PC-9 (cell line): ENCODE measurements around the gene MLF2. TPM values are rescaled to one million over a fixed set of nuclear protein-coding genes. Genes with fewer than 3 reads are reported as not detected.

ENCODE experiments used
- BruUV-seq: library from RNA; stranded (reverse); fragments of 400-500 nt; replicated peaks from 2 replicates; lab custom pipeline; 2021; lab: Mats Ljungman, UMichigan
- CTCF ChIA-PET: fragments of 300-600 bp; sonication (Branson Sonifier 250); formaldehyde crosslinking; loops from one replicate; lab custom pipeline; 2022; ENCODE audit warnings: antibody characterized with exemption; lab: Charles Lee
- POLR2A ChIA-PET: fragments of 300-600 bp; sonication (Branson Sonifier 250); formaldehyde crosslinking; loops from one replicate; lab custom pipeline; 2022; ENCODE audit warnings: antibody characterized with exemption; ENCODE audit not compliant: unreplicated experiment; lab: Charles Lee
- DNase-seq, 2 experiments: peaks; one replicate each; pipeline versions ENCODE4 v3.0.0 to v3.0.0-alpha.2; 2015 to 2022; ENCODE audit warnings: mixed read lengths in 1 of 2
- H2AFZ ChIP-seq: fragments of 200-600 bp; sonication (generic); 2 replicates; pipeline ENCODE4 v1.8.1; 2017; ENCODE audit warnings: antibody characterized with exemption
- H3F3A ChIP-seq: fragments of 200-600 bp; sonication (generic); 2 replicates; pipeline ENCODE4 v1.8.1; 2017; ENCODE audit warnings: antibody characterized with exemption, mild to moderate bottlenecking, low read depth; ENCODE audit not compliant: insufficient read depth
- H3K27ac ChIP-seq: fragments of 200-600 bp; sonication (generic); 2 replicates; pipeline ENCODE4 v1.6.1; 2016; ENCODE audit warnings: mixed run types
- H3K27me3 ChIP-seq: fragments of 200-600 bp; sonication (generic); 2 replicates; pipeline ENCODE4 v1.6.1; 2016; ENCODE audit warnings: low read depth, mixed run types; ENCODE audit not compliant: insufficient read depth
- H3K36me3 ChIP-seq: fragments of 200-600 bp; sonication (generic); 2 replicates; pipeline ENCODE4 v1.6.1; 2016; ENCODE audit warnings: low read depth, mixed run types
- H3K4me1 ChIP-seq: fragments of 200-600 bp; sonication (generic); replicated peaks from 2 replicates; pipeline ENCODE4 v1.6.1; 2016; ENCODE audit warnings: mixed run types; ENCODE audit not compliant: insufficient read depth
- H3K4me2 ChIP-seq: fragments of 200-600 bp; sonication (generic); 2 replicates; pipeline ENCODE4 v1.6.1; 2017; ENCODE audit warnings: mixed run types
- H3K4me3 ChIP-seq: fragments of 200-600 bp; sonication (generic); 2 replicates; pipeline ENCODE4 v1.6.1; 2016; ENCODE audit warnings: mixed run types
- H3K79me2 ChIP-seq: fragments of 200-600 bp; sonication (generic); 2 replicates; pipeline ENCODE4 v1.6.1; 2017; ENCODE audit warnings: low read depth, mixed run types
- H3K9me2 ChIP-seq: fragments of 200-600 bp; sonication (generic); 2 replicates; pipeline ENCODE4 v1.8.1; 2017; ENCODE audit warnings: mild to moderate bottlenecking; ENCODE audit not compliant: insufficient read depth
- H3K9me3 ChIP-seq: fragments of 200-600 bp; sonication (generic); 2 replicates; pipeline ENCODE4 v1.8.1; 2016; ENCODE audit warnings: low read depth; ENCODE audit not compliant: insufficient read depth
- H4K20me1 ChIP-seq: fragments of 200-600 bp; sonication (generic); 2 replicates; pipeline ENCODE4 v1.8.1; 2017; ENCODE audit not compliant: insufficient read depth
- EZH2 ChIP-seq: fragments of 200-600 bp; sonication (generic); IDR thresholded peaks from 2 replicates; pipeline ENCODE4 v1.8.0; 2017; ENCODE audit warnings: antibody characterized with exemption, low read depth
- intact Hi-C: fragments of 100-400 bp; cut with micrococcal nuclease; formaldehyde crosslinking; loops from one replicate; pipeline ENCODE4 v1.10.0; 2022; ENCODE audit not compliant: unreplicated experiment
- total RNA-seq: library from RNA; stranded (reverse); gene quantifications from 2 replicates; pipeline ENCODE4 v1.2.3, GENCODE V29; 2021
- TF ChIP-seq, protein P1 (sequence below): fragments of 200-600 bp; sonication (generic); conservative IDR thresholded peaks from 2 replicates; pipeline ENCODE4 v1.6.1; 2017; ENCODE audit warnings: mixed run types, antibody characterized with exemption, mild to moderate bottlenecking, moderate library complexity

Gene MLF2
- total RNA-seq, 1 experiment from 2014 or later = 379 TPM

DNA sequence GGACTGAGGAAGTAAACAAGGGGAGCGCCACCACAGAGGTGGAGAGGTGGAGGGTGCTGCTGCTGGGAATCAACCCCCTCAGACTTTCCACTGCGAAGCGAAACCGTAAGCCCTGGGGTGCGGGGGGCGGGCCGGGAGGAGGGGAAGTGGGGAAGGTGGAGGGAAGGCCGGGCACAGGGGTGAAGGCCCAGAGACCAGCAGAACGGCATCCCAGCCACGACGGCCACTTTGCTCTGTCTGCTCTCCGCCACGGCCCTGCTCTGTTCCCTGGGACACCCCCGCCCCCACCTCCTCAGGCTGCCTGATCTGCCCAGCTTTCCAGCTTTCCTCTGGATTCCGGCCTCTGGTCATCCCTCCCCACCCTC lies 19.4 kb upstream of the MLF2 start, which contains the start of gene LAG3:
Gene LAG3 (plus strand): TSS at position 190 of the 365 bp plus-strand sequence. CDS start 333 bp downstream, outside the sequence.
- no TSS peak for BruUV-seq
- no peaks in the 10 kb centered on the region for H3K27me3 ChIP-seq
- peaks cover 27% of the 10 kb centered on the region for H3F3A ChIP-seq
- no peak within 1 kb of the TSS for H2AFZ ChIP-seq
- H3K9me2 ChIP-seq = no peaks in the 10 kb centered on the region
- peaks cover 21% of the 10 kb centered on the region for H3K79me2 ChIP-seq
- no peak for TF ChIP-seq EZH2
- TF ChIP-seq, protein P1, sequence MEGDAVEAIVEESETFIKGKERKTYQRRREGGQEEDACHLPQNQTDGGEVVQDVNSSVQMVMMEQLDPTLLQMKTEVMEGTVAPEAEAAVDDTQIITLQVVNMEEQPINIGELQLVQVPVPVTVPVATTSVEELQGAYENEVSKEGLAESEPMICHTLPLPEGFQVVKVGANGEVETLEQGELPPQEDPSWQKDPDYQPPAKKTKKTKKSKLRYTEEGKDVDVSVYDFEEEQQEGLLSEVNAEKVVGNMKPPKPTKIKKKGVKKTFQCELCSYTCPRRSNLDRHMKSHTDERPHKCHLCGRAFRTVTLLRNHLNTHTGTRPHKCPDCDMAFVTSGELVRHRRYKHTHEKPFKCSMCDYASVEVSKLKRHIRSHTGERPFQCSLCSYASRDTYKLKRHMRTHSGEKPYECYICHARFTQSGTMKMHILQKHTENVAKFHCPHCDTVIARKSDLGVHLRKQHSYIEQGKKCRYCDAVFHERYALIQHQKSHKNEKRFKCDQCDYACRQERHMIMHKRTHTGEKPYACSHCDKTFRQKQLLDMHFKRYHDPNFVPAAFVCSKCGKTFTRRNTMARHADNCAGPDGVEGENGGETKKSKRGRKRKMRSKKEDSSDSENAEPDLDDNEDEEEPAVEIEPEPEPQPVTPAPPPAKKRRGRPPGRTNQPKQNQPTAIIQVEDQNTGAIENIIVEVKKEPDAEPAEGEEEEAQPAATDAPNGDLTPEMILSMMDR = no peak
- POLR2A ChIA-PET = no interaction called here
- no peak within 1 kb of the TSS for H3K4me3 ChIP-seq
- CTCF ChIA-PET = interaction anchor here (1.8 kb wide), 1 partner anchor 20 kb away, joined by 5 read pairs; the partner anchor contains the start of gene MLF2
- peaks cover 19% of the 10 kb centered on the region for H4K20me1 ChIP-seq
- H3K36me3 ChIP-seq = no peaks in the 10 kb centered on the region
- H3K4me2 ChIP-seq = no peak within 1 kb of the TSS
- intact Hi-C loops = no loop called here
- no peaks in the 10 kb centered on the region for H3K9me3 ChIP-seq
- no peak within 1 kb of the TSS for H3K27ac ChIP-seq
- no peak for DNase-seq
- H3K4me1 ChIP-seq = peaks cover 14% of the 10 kb centered on the region

GRCh38 chr12:6771509-6772330 lies 18.8 kb upstream of the MLF2 start:
- H3K27ac ChIP-seq = no peak overlapping the region
- no peak overlapping the region for H3K4me2 ChIP-seq
- H3K27me3 ChIP-seq = no peaks in the 10 kb centered on the region
- no peaks in the 10 kb centered on the region for H3K36me3 ChIP-seq
- no peaks in the 10 kb centered on the region for H3K9me2 ChIP-seq
- peaks cover 14% of the 10 kb centered on the region for H3K4me1 ChIP-seq
- ChIA-PET POLR2A (interaction anchor here (0.6 to 0.8 kb wide), 3 partner anchors 19 to 336 kb away, joined by 3 to 5 read pairs (median 3); partner anchors contain the start of gene MLF2), CTCF (interaction anchor here (1.8 kb wide), 1 partner anchor 19 kb away, joined by 5 read pairs; the partner anchor contains the start of gene MLF2)
- no peak for DNase-seq
- peaks cover 27% of the 10 kb centered on the region for H3F3A ChIP-seq
- intact Hi-C loops = no loop called here
- no peak overlapping the region for H3K4me3 ChIP-seq
- H3K9me3 ChIP-seq = no peaks in the 10 kb centered on the region
- peaks cover 25% of the 10 kb centered on the region for H3K79me2 ChIP-seq
- BruUV-seq = no TSS peak
- peaks cover 19% of the 10 kb centered on the region for H4K20me1 ChIP-seq
- no peak overlapping the region for H2AFZ ChIP-seq
- TF ChIP-seq EZH2 = no peak
- TF ChIP-seq, protein P1 = no peak

DNA sequence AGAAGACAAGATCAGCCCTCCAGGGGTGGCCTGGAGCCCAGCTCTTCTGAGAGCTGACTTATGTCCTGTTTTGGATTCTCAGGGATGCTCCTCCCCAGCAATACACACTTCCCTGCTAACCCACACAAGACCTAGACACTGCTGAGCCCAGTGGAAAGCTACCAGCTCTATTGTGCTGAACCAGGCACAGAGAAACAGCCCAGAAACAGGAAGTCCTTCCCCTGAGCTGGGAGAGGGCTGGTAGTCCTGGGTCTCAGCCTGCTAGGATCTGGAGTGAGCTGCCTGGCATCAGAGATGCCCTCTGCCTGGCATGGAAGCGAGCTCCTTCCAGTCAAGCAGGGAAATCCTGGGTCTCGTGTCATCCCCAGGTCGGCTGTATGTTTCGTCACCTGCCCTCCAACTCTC lies 18.2 kb upstream of the MLF2 start:
- CTCF ChIA-PET = interaction anchor here (1.8 kb wide), 1 partner anchor 19 kb away, joined by 5 read pairs; the partner anchor contains the start of gene MLF2

More for the DNA sequence above, 18.2 kb upstream of the MLF2 start:
- peaks cover 25% of the 10 kb centered on the region for H3K79me2 ChIP-seq
- no peak for TF ChIP-seq EZH2
- TF ChIP-seq, protein P1 = no peak
- POLR2A ChIA-PET = interaction anchor here (0.6 to 0.8 kb wide), 2 partner anchors 18 to 337 kb away, joined by 3 read pairs; partner anchors contain the start of gene MLF2
- DNase-seq = no peak
- intact Hi-C loops = no loop called here
- peaks cover 14% of the 10 kb centered on the region for H3K4me1 ChIP-seq
- BruUV-seq = no TSS peak
- H2AFZ ChIP-seq = no peak overlapping the region
- H3K9me2 ChIP-seq = no peaks in the 10 kb centered on the region
- H4K20me1 ChIP-seq = peaks cover 19% of the 10 kb centered on the region
- H3K36me3 ChIP-seq = no peaks in the 10 kb centered on the region
- H3K27ac ChIP-seq = no peak overlapping the region
- no peak overlapping the region for H3K4me2 ChIP-seq
- H3K9me3 ChIP-seq = no peaks in the 10 kb centered on the region
- H3F3A ChIP-seq = peaks cover 28% of the 10 kb centered on the region
- H3K4me3 ChIP-seq = no peak overlapping the region
- H3K27me3 ChIP-seq = no peaks in the 10 kb centered on the region
